OCI-LY1 (cell line): ENCODE results near the gene PZP.

Experiments
- H2AFZ ChIP-seq: fragments of 200-600 bp; sonication (generic), shearing (Covaris generic); 2 replicates; pipeline ENCODE4 v1.6.0; 2014; ENCODE audit warnings: antibody characterized with exemption, mild to moderate bottlenecking, low read length
- H3F3A ChIP-seq: fragments of 200-600 bp; sonication (generic), shearing (Covaris generic); 2 replicates; pipeline ENCODE4 v1.6.0; 2014; ENCODE audit warnings: mild to moderate bottlenecking, antibody characterized with exemption, low read length, moderate library complexity; ENCODE audit not compliant: insufficient read depth
- H3K27ac ChIP-seq: fragments of 200-600 bp; sonication (generic); 2 replicates; pipeline ENCODE4 v1.5.1; 2014; ENCODE audit warnings: low read length, mixed run types, mild to moderate bottlenecking, low read depth; ENCODE audit not compliant: poor library complexity, severe bottlenecking
- H3K27me3 ChIP-seq: fragments of 200-600 bp; sonication (generic); 2 replicates; pipeline ENCODE4 v1.6.0; 2014; ENCODE audit warnings: antibody characterized with exemption, mild to moderate bottlenecking, low read length, moderate library complexity; ENCODE audit not compliant: insufficient read depth
- H3K36me3 ChIP-seq: fragments of 200-600 bp; sonication (generic); 2 replicates; pipeline ENCODE4 v1.6.1; 2014; ENCODE audit warnings: mild to moderate bottlenecking, antibody characterized with exemption, low read length, moderate library complexity, mixed read lengths; ENCODE audit not compliant: insufficient read depth
- H3K4me1 ChIP-seq: fragments of 200-600 bp; sonication (generic); 2 replicates; pipeline ENCODE4 v1.5.1; 2014; ENCODE audit warnings: mild to moderate bottlenecking, low read length, moderate library complexity; ENCODE audit not compliant: insufficient read depth, severe bottlenecking
- H3K4me2 ChIP-seq: fragments of 200-600 bp; sonication (generic), shearing (Covaris generic); 2 replicates; pipeline ENCODE4 v1.6.1; 2014; ENCODE audit warnings: low read length
- H3K4me3 ChIP-seq: fragments of 200-600 bp; sonication (generic); 2 replicates; pipeline ENCODE4 v1.5.1; 2014; ENCODE audit warnings: low read length, low read depth, mild to moderate bottlenecking, mixed read lengths; ENCODE audit not compliant: poor library complexity, severe bottlenecking
- H3K79me2 ChIP-seq: fragments of 200-600 bp; shearing (Covaris generic); 2 replicates; pipeline ENCODE4 v1.6.1; 2016; ENCODE audit warnings: mixed run types, low read length, mixed read lengths; ENCODE audit not compliant: insufficient read depth
- H3K9ac ChIP-seq: fragments of 200-600 bp; sonication (generic), shearing (Covaris generic); 2 replicates; pipeline ENCODE4 v1.6.1; 2014; ENCODE audit warnings: mild to moderate bottlenecking, low read length, mixed read lengths
- H3K9me2 ChIP-seq: fragments of 200-600 bp; sonication (generic), shearing (Covaris generic); 2 replicates; pipeline ENCODE4 v1.6.1; 2014; ENCODE audit warnings: low read depth, mild to moderate bottlenecking, low read length, mixed read lengths
- H3K9me3 ChIP-seq: fragments of 200-600 bp; shearing (Covaris generic); 2 replicates; pipeline ENCODE4 v1.6.1; 2014; ENCODE audit warnings: low read length, mixed read lengths
- H4K20me1 ChIP-seq: fragments of 200-600 bp; sonication (generic), shearing (Covaris generic); 2 replicates; pipeline ENCODE4 v1.6.0; 2016; ENCODE audit warnings: mild to moderate bottlenecking, low read length; ENCODE audit not compliant: insufficient read depth
- EZH2 ChIP-seq: fragments of 200-600 bp; sonication (generic), shearing (Covaris generic); IDR thresholded peaks from 2 replicates; pipeline ENCODE4 v1.8.0; 2017; ENCODE audit warnings: borderline replicate concordance, mixed run types, mild to moderate bottlenecking, antibody characterized with exemption, low read length, moderate library complexity, mixed read lengths
- TF ChIP-seq, protein P1 (sequence below): fragments of 200-600 bp; sonication (generic), shearing (Covaris generic); IDR thresholded peaks from 2 replicates; pipeline ENCODE4 v1.5.1; 2017; ENCODE audit warnings: mild to moderate bottlenecking, antibody characterized with exemption, low read length, moderate library complexity, mixed read lengths

The PZP gene

DNA sequence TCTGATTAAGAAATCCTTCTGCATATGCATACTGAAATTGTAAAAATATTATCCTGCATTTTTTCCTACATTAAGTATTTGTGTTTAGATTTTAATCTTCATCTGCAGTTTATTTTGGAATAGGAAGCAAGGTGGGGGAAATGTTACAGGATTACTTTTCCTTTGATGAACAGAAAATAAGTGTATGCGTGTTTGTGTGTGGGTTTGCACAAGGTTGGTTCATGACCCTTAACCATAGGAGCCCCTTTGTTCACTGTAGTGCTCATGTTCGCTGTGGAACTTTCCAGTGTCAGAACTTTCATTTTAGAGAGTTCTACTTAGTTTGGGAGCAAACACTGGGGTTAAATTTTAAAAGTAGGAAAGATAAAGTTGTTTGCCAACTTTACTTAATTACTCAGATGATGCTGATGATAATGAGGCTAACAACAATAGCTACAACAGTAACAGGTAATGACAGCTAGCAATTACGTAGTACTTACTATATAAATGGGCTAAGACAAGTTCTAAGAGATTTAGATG lies 86.0 kb downstream of the PZP start:
- Histone ChIP-seq H3K36me3 (no peaks in the 10 kb centered on the region), H2AFZ (no peak overlapping the region), H3K79me2 (no peaks in the 10 kb centered on the region), H3K27me3 (no peaks in the 10 kb centered on the region), H3K4me1 (no peaks in the 10 kb centered on the region), H3K9ac (no peak overlapping the region), H3K9me2 (no peaks in the 10 kb centered on the region), H3K9me3 (no peaks in the 10 kb centered on the region), H3F3A (no peaks in the 10 kb centered on the region), H4K20me1 (no peaks in the 10 kb centered on the region), H3K27ac (no peak overlapping the region), H3K4me3 (no peak overlapping the region), H3K4me2 (no peak overlapping the region)
- TF ChIP-seq, protein P1, sequence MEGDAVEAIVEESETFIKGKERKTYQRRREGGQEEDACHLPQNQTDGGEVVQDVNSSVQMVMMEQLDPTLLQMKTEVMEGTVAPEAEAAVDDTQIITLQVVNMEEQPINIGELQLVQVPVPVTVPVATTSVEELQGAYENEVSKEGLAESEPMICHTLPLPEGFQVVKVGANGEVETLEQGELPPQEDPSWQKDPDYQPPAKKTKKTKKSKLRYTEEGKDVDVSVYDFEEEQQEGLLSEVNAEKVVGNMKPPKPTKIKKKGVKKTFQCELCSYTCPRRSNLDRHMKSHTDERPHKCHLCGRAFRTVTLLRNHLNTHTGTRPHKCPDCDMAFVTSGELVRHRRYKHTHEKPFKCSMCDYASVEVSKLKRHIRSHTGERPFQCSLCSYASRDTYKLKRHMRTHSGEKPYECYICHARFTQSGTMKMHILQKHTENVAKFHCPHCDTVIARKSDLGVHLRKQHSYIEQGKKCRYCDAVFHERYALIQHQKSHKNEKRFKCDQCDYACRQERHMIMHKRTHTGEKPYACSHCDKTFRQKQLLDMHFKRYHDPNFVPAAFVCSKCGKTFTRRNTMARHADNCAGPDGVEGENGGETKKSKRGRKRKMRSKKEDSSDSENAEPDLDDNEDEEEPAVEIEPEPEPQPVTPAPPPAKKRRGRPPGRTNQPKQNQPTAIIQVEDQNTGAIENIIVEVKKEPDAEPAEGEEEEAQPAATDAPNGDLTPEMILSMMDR = no peak

DNA sequence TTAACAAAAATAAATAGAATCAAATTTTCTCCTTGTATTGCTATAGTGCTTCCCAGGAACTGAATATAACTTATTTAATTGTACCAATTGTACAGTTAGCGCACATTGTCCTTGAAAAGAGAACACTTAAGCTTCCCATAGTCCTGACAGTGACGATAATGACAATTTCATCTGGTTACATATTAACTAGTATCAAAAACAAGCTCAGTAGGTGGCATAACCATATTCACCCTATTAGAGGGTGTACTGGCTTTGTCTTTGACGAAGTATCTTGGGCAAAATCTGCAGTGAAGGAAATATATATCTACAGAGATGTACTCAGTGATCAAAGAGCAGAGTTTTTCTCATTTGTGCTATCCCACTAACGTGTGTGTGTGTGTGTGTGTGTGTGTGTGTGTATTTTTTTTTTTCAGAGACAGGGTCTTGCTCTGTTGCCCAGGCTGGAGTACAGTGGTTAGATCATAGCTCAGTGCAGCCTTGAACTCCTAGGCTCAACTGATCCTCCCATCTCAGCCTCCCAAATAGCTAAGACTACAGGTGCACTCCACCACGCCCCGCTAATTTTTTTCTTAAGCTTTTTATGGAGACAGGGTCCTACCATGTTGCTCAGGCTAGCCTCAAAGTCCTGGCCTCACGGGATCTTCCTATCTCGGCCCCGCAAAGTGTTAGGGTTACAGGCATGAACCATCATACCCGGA lies 87.6 kb downstream of the PZP start:
- Histone ChIP-seq H3K36me3 (no peaks in the 10 kb centered on the region), H3K27ac (no peak overlapping the region), H3K4me1 (no peaks in the 10 kb centered on the region), H3F3A (no peaks in the 10 kb centered on the region), H3K4me2 (no peak overlapping the region), H3K4me3 (no peak overlapping the region), H2AFZ (no peak overlapping the region), H3K9me2 (no peaks in the 10 kb centered on the region), H3K27me3 (no peaks in the 10 kb centered on the region), H3K9ac (no peak overlapping the region), H3K79me2 (no peaks in the 10 kb centered on the region), H4K20me1 (no peaks in the 10 kb centered on the region), H3K9me3 (no peaks in the 10 kb centered on the region)
- TF ChIP-seq, protein P1 = no peak
- TF ChIP-seq EZH2 = no peak

DNA sequence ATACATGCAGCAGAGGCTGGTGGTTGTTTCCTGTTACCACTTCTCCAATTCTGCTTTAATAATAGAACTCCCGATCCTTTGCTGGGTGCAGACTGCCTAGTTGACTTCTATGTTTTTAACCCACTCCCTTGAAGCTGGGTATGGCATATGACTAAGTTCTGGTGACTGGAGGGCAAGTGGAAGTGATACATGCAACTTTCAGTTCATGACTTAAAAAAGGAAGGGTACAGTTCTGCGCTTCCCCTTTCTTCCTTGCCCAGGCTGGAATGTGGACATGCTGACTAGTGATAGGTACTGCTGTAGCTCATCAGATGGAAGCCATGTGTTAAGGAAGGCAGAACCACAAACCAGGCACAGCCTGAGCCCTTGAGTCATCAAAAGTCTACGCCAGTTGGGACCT lies 90.0 kb downstream of the PZP start:
- no peaks in the 10 kb centered on the region for H3K36me3 ChIP-seq
- H3K27ac ChIP-seq = no peak overlapping the region
- H3K4me2 ChIP-seq = no peak overlapping the region

More for the DNA sequence above, 90.0 kb downstream of the PZP start:
- H3K79me2 ChIP-seq = no peaks in the 10 kb centered on the region
- H3K9me3 ChIP-seq = no peaks in the 10 kb centered on the region
- H3K4me1 ChIP-seq = no peaks in the 10 kb centered on the region
- H3K9me2 ChIP-seq = no peaks in the 10 kb centered on the region
- H4K20me1 ChIP-seq = no peaks in the 10 kb centered on the region
- no peak overlapping the region for H3K4me3 ChIP-seq
- H3K27me3 ChIP-seq = no peaks in the 10 kb centered on the region
- H2AFZ ChIP-seq = no peak overlapping the region
- TF ChIP-seq, protein P1 = no peak
- TF ChIP-seq EZH2 = no peak
- no peaks in the 10 kb centered on the region for H3F3A ChIP-seq
- H3K9ac ChIP-seq = no peak overlapping the region
